Right atrium auricular region (tissue), 2 donors: Measurements from ENCODE around the gene ELMO2. TPM values are rescaled to one million over a fixed set of nuclear protein-coding genes. Genes with fewer than 3 reads are reported as not detected.

ENCODE experiments used
- DNase-seq: peaks from one replicate; pipeline ENCODE4 v3.0.0-alpha.2; 2019; ENCODE audit warnings: low spot score
- H3K27ac ChIP-seq, 2 donors: fragments of 200-600 bp; sonication (generic); 1 replicate in 1 of 2; 2 replicates in 1 of 2; pipeline ENCODE4 v1.5.1; 2016 to 2019
- H3K27me3 ChIP-seq, 2 donors: fragments of 200-600 bp; sonication (generic); one replicate each; pipeline versions ENCODE4 v1.5.1 to v1.6.0; 2017 to 2019
- H3K36me3 ChIP-seq: fragments of 200-600 bp; sonication (generic); one replicate; pipeline ENCODE4 v1.5.1; 2016
- H3K4me1 ChIP-seq, 2 donors: fragments of 200-600 bp; sonication (generic); one replicate each; pipeline versions ENCODE4 v1.5.1 to v1.6.0; 2017 to 2019
- H3K4me3 ChIP-seq, 2 donors: fragments of 200-600 bp; sonication (generic); 1 replicate in 1 of 2; 2 replicates in 1 of 2; pipeline ENCODE4 v1.5.1; 2017 to 2019; ENCODE audit warnings: mild to moderate bottlenecking in 1 of 2, moderate library complexity in 1 of 2
- H3K9me3 ChIP-seq, 2 donors: fragments of 200-600 bp; sonication (generic); one replicate each; pipeline ENCODE4 v1.5.1; 2019
- total RNA-seq, 2 donors: library from RNA; depleted of rRNA; stranded (reverse); fragments of >200 nt; gene quantifications; one replicate each; pipeline ENCODE4 v1.1.0, GENCODE V29; 2016
- TF ChIP-seq, protein P1 (sequence below), 2 donors: fragments of 200-600 bp; sonication (generic); IDR thresholded peaks; one replicate each; pipeline ENCODE4 v1.5.1; 2019; ENCODE audit warnings: antibody characterized with exemption in 2 of 2

The ELMO2 gene
- total RNA-seq, 2 donors from 2014 or later: 29.4 to 32.7 TPM

DNA sequence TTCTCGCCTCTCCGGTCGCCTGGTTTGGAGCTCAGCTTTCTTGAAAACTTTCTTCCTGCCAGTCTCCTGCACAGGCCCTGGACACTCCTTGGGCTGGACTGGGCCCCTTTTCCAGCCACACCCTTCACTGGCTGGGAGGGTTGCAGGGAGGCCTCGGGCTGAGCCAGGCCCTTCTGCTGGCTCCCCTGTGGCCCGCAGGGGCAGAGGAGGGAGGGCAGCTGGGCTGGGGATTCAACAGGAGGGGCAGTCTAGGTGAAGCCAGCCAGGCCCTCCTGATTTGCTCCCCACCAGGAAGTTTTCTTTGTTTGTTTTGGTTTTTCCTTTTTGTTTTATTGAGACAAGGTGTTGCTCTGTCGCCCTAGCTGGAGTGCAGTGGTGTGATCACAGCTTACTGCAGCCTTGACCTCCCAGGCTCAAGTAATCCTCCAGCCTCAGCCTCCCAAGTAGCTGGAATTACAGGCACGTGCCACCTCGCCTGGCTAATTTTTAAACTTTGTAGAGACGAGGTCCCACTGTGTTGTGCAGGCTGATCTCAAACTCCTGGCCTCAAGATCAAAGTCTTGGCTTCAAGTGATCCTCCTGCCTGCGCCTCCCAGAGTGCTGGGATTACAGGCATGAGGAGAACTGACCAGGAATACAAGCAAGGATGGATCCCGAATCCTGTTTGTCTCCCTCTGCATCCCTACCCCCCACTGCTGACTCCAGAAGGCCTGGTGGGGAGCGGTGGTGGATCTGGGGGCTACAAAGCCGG, 74.6 kb downstream of the ELMO2 start:
- H3K27me3 ChIP-seq: no peaks in the 10 kb centered on the region
- H3K9me3 ChIP-seq: no peaks in the 10 kb centered on the region
- no peak overlapping the region for H3K4me3 ChIP-seq
- no peaks in the 10 kb centered on the region for H3K4me1 ChIP-seq
- no peak overlapping the region for H3K27ac ChIP-seq
- TF ChIP-seq, protein P1, sequence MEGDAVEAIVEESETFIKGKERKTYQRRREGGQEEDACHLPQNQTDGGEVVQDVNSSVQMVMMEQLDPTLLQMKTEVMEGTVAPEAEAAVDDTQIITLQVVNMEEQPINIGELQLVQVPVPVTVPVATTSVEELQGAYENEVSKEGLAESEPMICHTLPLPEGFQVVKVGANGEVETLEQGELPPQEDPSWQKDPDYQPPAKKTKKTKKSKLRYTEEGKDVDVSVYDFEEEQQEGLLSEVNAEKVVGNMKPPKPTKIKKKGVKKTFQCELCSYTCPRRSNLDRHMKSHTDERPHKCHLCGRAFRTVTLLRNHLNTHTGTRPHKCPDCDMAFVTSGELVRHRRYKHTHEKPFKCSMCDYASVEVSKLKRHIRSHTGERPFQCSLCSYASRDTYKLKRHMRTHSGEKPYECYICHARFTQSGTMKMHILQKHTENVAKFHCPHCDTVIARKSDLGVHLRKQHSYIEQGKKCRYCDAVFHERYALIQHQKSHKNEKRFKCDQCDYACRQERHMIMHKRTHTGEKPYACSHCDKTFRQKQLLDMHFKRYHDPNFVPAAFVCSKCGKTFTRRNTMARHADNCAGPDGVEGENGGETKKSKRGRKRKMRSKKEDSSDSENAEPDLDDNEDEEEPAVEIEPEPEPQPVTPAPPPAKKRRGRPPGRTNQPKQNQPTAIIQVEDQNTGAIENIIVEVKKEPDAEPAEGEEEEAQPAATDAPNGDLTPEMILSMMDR (IDR thresholded peaks at IDR 0.05): no peak
- no peaks in the 10 kb centered on the region for H3K36me3 ChIP-seq
- DNase-seq: no peak

- no peak overlapping the region for H3K27ac ChIP-seq
- H3K27me3 ChIP-seq: no peaks in the 10 kb centered on the region
- DNase-seq: no peak
- no peaks in the 10 kb centered on the region for H3K36me3 ChIP-seq
- H3K9me3 ChIP-seq: no peaks in the 10 kb centered on the region
- no peak overlapping the region for H3K4me3 ChIP-seq
- TF ChIP-seq, protein P1 (IDR thresholded peaks at IDR 0.05): no peak
- no peaks in the 10 kb centered on the region for H3K4me1 ChIP-seq
Measured at GRCh38 chr20:46330831-46331371, 75.5 kb downstream of the ELMO2 start.

DNA sequence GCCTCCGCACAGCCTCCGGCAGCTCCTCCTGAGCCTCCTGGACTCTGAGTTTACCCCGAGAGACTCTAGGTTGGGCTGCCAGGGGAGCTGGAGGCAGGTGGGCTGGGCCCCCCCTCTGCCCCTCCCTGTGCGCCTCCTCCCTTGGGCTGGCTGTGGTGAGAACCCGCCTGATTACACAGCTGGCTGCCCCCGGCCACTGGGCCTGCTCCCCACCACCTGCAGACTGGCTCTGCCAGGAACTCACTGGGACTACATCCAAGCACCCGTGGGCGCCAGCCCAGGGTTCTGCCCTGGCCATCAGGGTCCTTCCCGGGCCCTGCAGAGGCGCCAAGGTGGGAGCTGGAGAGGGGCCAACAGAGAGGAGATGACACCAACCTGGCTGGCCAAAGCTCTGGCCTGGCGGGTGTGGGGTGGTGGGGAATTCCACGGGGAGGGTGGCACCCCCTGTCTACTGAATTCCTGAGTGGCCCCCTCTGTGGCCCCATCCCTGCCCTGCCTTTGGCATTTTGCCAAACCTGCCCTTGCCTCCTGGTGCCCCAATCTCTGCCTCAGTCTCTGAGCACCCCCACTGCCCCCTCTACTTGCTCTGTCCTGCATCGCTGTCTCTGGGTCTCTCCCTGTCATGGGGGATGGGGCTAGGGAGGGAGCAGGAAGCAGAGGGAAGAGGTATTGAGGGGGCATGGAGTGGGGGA, 76.2 kb downstream of the ELMO2 start:
- H3K27me3 ChIP-seq: no peaks in the 10 kb centered on the region
- no peaks in the 10 kb centered on the region for H3K36me3 ChIP-seq
- TF ChIP-seq, protein P1 (IDR thresholded peaks at IDR 0.05): no peak
- no peaks in the 10 kb centered on the region for H3K9me3 ChIP-seq
- no peak for DNase-seq
- no peak overlapping the region for H3K27ac ChIP-seq
- H3K4me3 ChIP-seq: no peak overlapping the region
- H3K4me1 ChIP-seq: no peaks in the 10 kb centered on the region

GRCh38 chr20:46328200-46328882, 78.1 kb downstream of the ELMO2 start:
- no peaks in the 10 kb centered on the region for H3K27me3 ChIP-seq
- H3K4me3 ChIP-seq: no peak overlapping the region
- TF ChIP-seq, protein P1 (IDR thresholded peaks at IDR 0.05): no peak
- DNase-seq: no peak
- no peak overlapping the region for H3K27ac ChIP-seq
- H3K9me3 ChIP-seq: no peaks in the 10 kb centered on the region
- H3K36me3 ChIP-seq: no peaks in the 10 kb centered on the region
- no peaks in the 10 kb centered on the region for H3K4me1 ChIP-seq

DNA sequence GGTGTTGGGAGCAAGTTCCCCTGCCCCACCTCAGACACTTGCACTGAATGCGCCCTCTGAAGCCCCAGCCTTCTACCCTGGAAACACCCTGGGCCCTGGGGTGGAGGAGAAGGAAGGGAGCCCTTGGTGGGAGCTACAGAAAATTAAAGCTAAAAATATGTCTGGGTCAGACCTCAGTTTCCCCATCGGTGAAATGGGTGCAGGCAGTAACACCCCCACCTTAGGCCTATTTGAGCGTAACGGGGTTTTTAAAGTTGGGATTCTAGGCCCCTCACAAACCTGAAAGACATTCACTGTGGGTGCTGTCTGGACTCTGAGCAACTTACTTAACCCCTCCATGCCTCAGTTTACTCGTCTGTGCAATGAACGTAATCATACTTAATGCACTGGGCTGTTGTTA, 78.9 kb downstream of the ELMO2 start:
- no peak for DNase-seq
- TF ChIP-seq, protein P1 (IDR thresholded peaks at IDR 0.05): no peak
- Histone ChIP-seq H3K27me3 (no peaks in the 10 kb centered on the region), H3K36me3 (no peaks in the 10 kb centered on the region), H3K4me3 (no peak overlapping the region), H3K4me1 (no peaks in the 10 kb centered on the region), H3K27ac (no peak overlapping the region), H3K9me3 (no peaks in the 10 kb centered on the region)
